K562 (cell line): ENCODE measurements around the gene ANKRD61. TPM values are rescaled to one million over a fixed set of nuclear protein-coding genes. Genes with fewer than 3 reads are reported as not detected.
A peak's percentile ranks its signal among the peaks of the same experiment; 100 is the strongest.

Source experiments
- ARID1B ChIP-seq: fragments of 450-650 bp; IDR thresholded peaks from 2 replicates; pipeline ENCODE4 v1.6.1; 2016; ENCODE audit warnings: antibody characterized with exemption, mild to moderate bottlenecking, inconsistent platforms
- BRD9 ChIP-seq: fragments of 450-650 bp; IDR thresholded peaks from 2 replicates; pipeline ENCODE4 v1.6.1; 2018; ENCODE audit warnings: low read depth; ENCODE audit not compliant: partially characterized antibody
- ERF ChIP-seq: fragments of 450-650 bp; formaldehyde crosslinking; IDR thresholded peaks from 2 replicates; pipeline ENCODE4 v1.4.0; 2020; ENCODE audit warnings: mild to moderate bottlenecking, mixed read lengths
- FUS ChIP-seq: fragments of 200-400 bp; formaldehyde crosslinking; optimal IDR thresholded peaks from 2 replicates; pipeline ENCODE3; 2017; ENCODE audit warnings: low read depth, low read length
- GTF2A2 ChIP-seq: IDR thresholded peaks from 2 replicates; pipeline ENCODE4 v1.6.1; 2016; ENCODE audit warnings: mild to moderate bottlenecking, missing genetic modification characterization, missing compliant biosample characterization
- IFI16 ChIP-seq: fragments of 250-450 bp; sonication (Bioruptor Pico); IDR thresholded peaks from 2 replicates; pipeline ENCODE4 v2.1.2; 2022; ENCODE audit warnings: mild to moderate bottlenecking, inconsistent platforms
- LCOR ChIP-seq: sonication (generic); formaldehyde crosslinking; IDR thresholded peaks from 2 replicates; pipeline ENCODE4 v1.8.0; 2022; ENCODE audit warnings: mild to moderate bottlenecking, missing genetic modification reagents
- MECOM ChIP-seq: fragments of 250-450 bp; sonication (Bioruptor Pico); IDR thresholded peaks from 2 replicates; pipeline ENCODE4 v1.8.0; 2022; ENCODE audit warnings: inconsistent platforms
- OTX1 ChIP-seq: fragments of 450-650 bp; formaldehyde crosslinking; IDR thresholded peaks from 2 replicates; pipeline ENCODE4 v1.4.0; 2022; ENCODE audit warnings: mild to moderate bottlenecking
- RBFOX2 ChIP-seq: fragments of 200-400 bp; formaldehyde crosslinking; IDR thresholded peaks from 2 replicates; pipeline ENCODE4 v1.6.1; 2017; ENCODE audit warnings: low read depth, mild to moderate bottlenecking, low read length, moderate library complexity
- SMAD4 ChIP-seq: fragments of 250-450 bp; sonication (Bioruptor Pico); conservative IDR thresholded peaks from 2 replicates; pipeline ENCODE4 v1.8.0; 2021; ENCODE audit warnings: inconsistent platforms, mild to moderate bottlenecking, moderate library complexity
- polyA plus RNA-seq, 8 experiments: library from polyadenylated mRNA; depleted of rRNA in 4 of 8; stranded (reverse) in 5 of 8; unstranded in 3 of 8; fragments of >200 nt; fragmentation: Nextera tagmentation in 2 of 8; fragmentation: Illumina TruSeq in 1 of 8; extraction: Ambion mirVana in 2 of 8; extraction: Trizol in 1 of 8; gene quantifications; 2 replicates each; pipeline versions ENCODE4 v1.2.1 to v1.2.3, GENCODE V29; 2011 to 2014; ENCODE audit warnings: inconsistent platforms in 1 of 8, missing spikeins in 1 of 8
- total RNA-seq, 7 experiments: library from RNA; depleted of rRNA in 6 of 7; stranded (reverse); fragments of >200 nt in 6 of 7; fragmentation: Illumina TruSeq in 2 of 7; extraction: Trizol in 2 of 7; gene quantifications; 2 replicates each; pipeline versions ENCODE4 v1.2.1 to v1.2.3, GENCODE V29; 2011 to 2021; ENCODE audit warnings: low replicate concordance in 1 of 7
- TF ChIP-seq, protein P1 (sequence below): fragments of 450-650 bp; IDR thresholded peaks from 2 replicates; pipeline ENCODE4 v1.6.1; 2016; ENCODE audit warnings: missing biosample characterization, missing genetic modification characterization
- TF ChIP-seq, protein P2 (sequence below): fragments of 250-450 bp; sonication (Bioruptor Pico); IDR thresholded peaks from 2 replicates; pipeline ENCODE4 v1.8.0; 2022; ENCODE audit warnings: moderate library complexity, mild to moderate bottlenecking, inconsistent platforms

ANKRD61 gene
- total and polyA plus RNA-seq, 9 of the 15 experiments (the other 6 are each of a cell fraction or from before 2014, with no cell fraction given), result 0.08 to 0.11 (median 0.09) TPM; not detected in 5

DNA sequence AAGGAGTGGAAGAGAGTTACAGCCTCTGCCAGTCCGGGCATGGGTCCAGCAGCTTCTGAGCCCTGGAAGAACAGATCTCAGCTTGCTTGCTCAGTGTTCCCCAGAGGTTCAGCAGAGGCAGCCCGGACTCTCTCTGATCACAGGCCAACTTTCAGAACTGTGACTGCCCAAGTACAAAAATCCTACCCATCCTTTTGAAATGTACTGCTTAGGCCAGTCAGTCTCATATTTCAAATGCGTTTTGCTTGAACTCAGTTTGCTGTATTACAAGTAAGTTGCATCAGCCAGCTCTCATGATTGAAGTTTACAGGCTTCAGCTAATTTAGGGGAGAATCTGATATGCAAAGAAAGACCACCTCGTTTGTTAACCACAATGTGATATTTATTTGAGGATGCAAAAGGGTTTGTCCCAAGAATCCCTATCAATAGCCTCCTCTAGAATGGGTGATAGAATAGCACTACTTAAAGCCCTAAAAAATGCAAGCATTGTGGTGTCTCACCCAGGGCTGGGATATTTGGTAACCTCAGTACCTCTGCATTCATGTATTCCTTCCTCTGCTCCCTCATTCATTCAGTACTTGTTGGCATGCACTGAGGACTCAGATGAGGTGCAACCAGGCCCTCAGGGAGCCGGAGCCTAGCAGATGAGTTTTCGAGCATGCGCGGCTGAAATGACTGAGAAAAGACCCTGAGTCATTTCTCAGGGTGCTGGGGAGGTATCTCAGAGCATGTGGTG lies 15.1 kb upstream of the ANKRD61 start (continued):
- TF ChIP-seq FUS, result no peak
- TF ChIP-seq, protein P1, sequence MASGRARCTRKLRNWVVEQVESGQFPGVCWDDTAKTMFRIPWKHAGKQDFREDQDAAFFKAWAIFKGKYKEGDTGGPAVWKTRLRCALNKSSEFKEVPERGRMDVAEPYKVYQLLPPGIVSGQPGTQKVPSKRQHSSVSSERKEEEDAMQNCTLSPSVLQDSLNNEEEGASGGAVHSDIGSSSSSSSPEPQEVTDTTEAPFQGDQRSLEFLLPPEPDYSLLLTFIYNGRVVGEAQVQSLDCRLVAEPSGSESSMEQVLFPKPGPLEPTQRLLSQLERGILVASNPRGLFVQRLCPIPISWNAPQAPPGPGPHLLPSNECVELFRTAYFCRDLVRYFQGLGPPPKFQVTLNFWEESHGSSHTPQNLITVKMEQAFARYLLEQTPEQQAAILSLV (tag), result peak; percentile 68
- TF ChIP-seq ERF (CRISPR knock-in tag), result no peak
- TF ChIP-seq IFI16, result peak; percentile 69; the same call in 1 of the 2 replicates
- 0 out of 2 replicates have a peak, but pooled peaks have one; percentile 32 for TF ChIP-seq LCOR (CRISPR knock-in tag)
- TF ChIP-seq OTX1 (CRISPR knock-in tag), result no peak
- peak; percentile 41; the same call in 1 of the 2 replicates for TF ChIP-seq ARID1B
- TF ChIP-seq BRD9, result peak; percentile 92
- TF ChIP-seq, protein P2, sequence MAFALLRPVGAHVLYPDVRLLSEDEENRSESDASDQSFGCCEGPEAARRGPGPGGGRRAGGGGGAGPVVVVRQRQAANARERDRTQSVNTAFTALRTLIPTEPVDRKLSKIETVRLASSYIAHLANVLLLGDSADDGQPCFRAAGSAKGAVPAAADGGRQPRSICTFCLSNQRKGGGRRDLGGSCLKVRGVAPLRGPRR (CRISPR knock-in tag), result 0 out of 2 replicates have a peak, but pooled peaks have one; percentile 61
- peak; percentile 42; the same call in 1 of the 2 replicates for TF ChIP-seq RBFOX2
- 0 out of 2 replicates have a peak, but pooled peaks have one; percentile 43 for TF ChIP-seq GTF2A2 (tag)
- peak; percentile 83 for TF ChIP-seq SMAD4
- TF ChIP-seq MECOM (CRISPR knock-in tag), result peak; percentile 79; the same call in 1 of the 2 replicates
